Urinary bladder (tissue), 4 donors: ENCODE measurements around the gene XRN2. TPM values are rescaled to one million over a fixed set of nuclear protein-coding genes. Genes with fewer than 3 reads are reported as not detected.
"Not testable (repeated sequence)": the region's sequence is repeated elsewhere in the genome, so short reads cannot be mapped to it uniquely, and the experiment has no call there.

Experiments
- DNase-seq: peaks from one replicate; pipeline ENCODE4 v3.0.0-alpha.2; 2015; ENCODE audit errors: extremely low spot score
- H3K27ac ChIP-seq: one replicate; pipeline ENCODE4 v1.5.1; 2013; ENCODE audit warnings: low read depth, mild to moderate bottlenecking, moderate library complexity
- H3K36me3 ChIP-seq: one replicate; pipeline ENCODE4 v1.6.1; 2013; ENCODE audit warnings: mild to moderate bottlenecking, moderate library complexity; ENCODE audit not compliant: insufficient read depth
- H3K4me1 ChIP-seq: one replicate; pipeline ENCODE4 v1.6.1; 2013; ENCODE audit warnings: mild to moderate bottlenecking, moderate library complexity; ENCODE audit not compliant: insufficient read depth
- H3K4me3 ChIP-seq: one replicate; pipeline ENCODE4 v1.5.1; 2013; ENCODE audit warnings: low read depth, low read length
- WGBS: extraction: QIAGEN DNeasy Blood & Tissue Kit; methylation state at CpG from one replicate; pipeline ENCODE4 v1.1.7; 2013; 5-methylcytosine and 5-hydroxymethylcytosine counted together
- polyA plus RNA-seq: library from polyadenylated mRNA; stranded (reverse); fragments of 200-250 nt; gene quantifications from one replicate; pipeline ENCODE4 v1.2.3, GENCODE V29; 2013
- total RNA-seq: library from RNA; depleted of rRNA; stranded (reverse); fragments of >200 nt; gene quantifications from one replicate; pipeline ENCODE4 v1.2.3, GENCODE V29; 2014
- donor health status: healthy with polysubstance abuse.
- donor health status: healthy.

The XRN2 gene
- total and polyA plus RNA-seq, 2 donors, result 44.2 to 70.2 TPM

GRCh38 chr20:21391972-21392352 lies 88.8 kb downstream of the XRN2 start:
- Histone ChIP-seq H3K4me3 (no peak overlapping the region), H3K27ac (no peak overlapping the region), H3K36me3 (peaks cover under 1% of the 10 kb centered on the region), H3K4me1 (peaks cover 3% of the 10 kb centered on the region)
- no peak for DNase-seq
- WGBS, result 18% methylated on average over 10 of the region's 10 CpGs

- Histone ChIP-seq H3K4me3 (no peak overlapping the region), H3K27ac (no peak overlapping the region), H3K36me3 (no peaks in the 10 kb centered on the region), H3K4me1 (peaks cover 3% of the 10 kb centered on the region)
- 31% methylated on average over 4 of the region's 4 CpGs for WGBS
- no peak for DNase-seq
Measured at GRCh38 chr20:21393166-21393565, 90.0 kb downstream of the XRN2 start.

GRCh38 chr20:21393816-21394519 lies 90.8 kb downstream of the XRN2 start:
- WGBS, result 41% methylated on average over 4 of the region's 4 CpGs
- Histone ChIP-seq H3K4me1 (peaks cover 3% of the 10 kb centered on the region), H3K36me3 (no peaks in the 10 kb centered on the region), H3K27ac (no peak overlapping the region), H3K4me3 (no peak overlapping the region)
- no peak for DNase-seq

- Histone ChIP-seq H3K36me3 (no peaks in the 10 kb centered on the region), H3K27ac (no peak overlapping the region), H3K4me3 (no peak overlapping the region), H3K4me1 (peaks cover 3% of the 10 kb centered on the region)
- WGBS, result 21% methylated on average over 3 of the region's 3 CpGs
- no peak for DNase-seq
Measured at GRCh38 chr20:21394551-21394950, 91.4 kb downstream of the XRN2 start.

- Histone ChIP-seq H3K4me1 (peaks cover 3% of the 10 kb centered on the region), H3K27ac (no peak overlapping the region), H3K36me3 (no peaks in the 10 kb centered on the region), H3K4me3 (no peak overlapping the region)
- WGBS, result 17% methylated on average over 6 of the region's 6 CpGs
- no peak for DNase-seq
Measured at GRCh38 chr20:21395051-21395665, 92.0 kb downstream of the XRN2 start.

GRCh38 chr20:21395666-21396598 lies 92.8 kb downstream of the XRN2 start:
- Histone ChIP-seq H3K4me3 (peak overlapping the region; percentile 16), H3K4me1 (peaks cover 3% of the 10 kb centered on the region), H3K36me3 (no peaks in the 10 kb centered on the region), H3K27ac (no peak overlapping the region)
- WGBS, result 2% methylated on average over 103 of the region's 103 CpGs
- no peak for DNase-seq

GRCh38 chr20:21396599-21397340 lies 93.6 kb downstream of the XRN2 start:
- Histone ChIP-seq H3K4me3 (peak overlapping the region; percentile 16), H3K4me1 (peaks cover 3% of the 10 kb centered on the region), H3K27ac (no peak overlapping the region), H3K36me3 (no peaks in the 10 kb centered on the region)
- no peak for DNase-seq
- 2% methylated on average over 116 of the region's 116 CpGs for WGBS

GRCh38 chr20:21397341-21398108 lies 94.4 kb downstream of the XRN2 start, which contains the start of gene NKX2-4:
NKX2-4 (minus strand) TSS chr20:21397526; CDS start chr20:21397399, 127 bp downstream.
- peaks cover 3% of the 10 kb centered on the region for H3K4me1 ChIP-seq
- H3K4me3 ChIP-seq, result peak within 1 kb of the TSS; percentile 16
- WGBS, result 5% methylated on average over 57 of the region's 57 CpGs
- DNase-seq, result no peak
- H3K36me3 ChIP-seq, result no peaks in the 10 kb centered on the region
- no peak within 1 kb of the TSS for H3K27ac ChIP-seq

- WGBS, result 23% methylated on average over 10 of the region's 10 CpGs
- Histone ChIP-seq H3K27ac (no peak overlapping the region), H3K4me3 (no peak overlapping the region), H3K36me3 (no peaks in the 10 kb centered on the region), H3K4me1 (peaks cover 3% of the 10 kb centered on the region)
- DNase-seq, result no peak
Measured at GRCh38 chr20:21398109-21399004, 95.2 kb downstream of the XRN2 start.

- Histone ChIP-seq H3K4me3 (no peak overlapping the region), H3K27ac (no peak overlapping the region), H3K4me1 (peaks cover 3% of the 10 kb centered on the region), H3K36me3 (no peaks in the 10 kb centered on the region)
- DNase-seq, result no peak
- 22% methylated on average over 5 of the region's 5 CpGs for WGBS
Measured at GRCh38 chr20:21399005-21399475, 95.9 kb downstream of the XRN2 start.

- H3K36me3 ChIP-seq, result no peaks in the 10 kb centered on the region
- H3K27ac ChIP-seq, result no peak overlapping the region
- DNase-seq, result no peak
- no peak overlapping the region for H3K4me3 ChIP-seq
- no peaks in the 10 kb centered on the region for H3K4me1 ChIP-seq
Measured at GRCh38 chr20:21411725-21412124, 108.6 kb downstream of the XRN2 start.

GRCh38 chr20:21413996-21414395 lies 110.9 kb downstream of the XRN2 start:
- H3K36me3 ChIP-seq, H3K27ac ChIP-seq, H3K4me3 ChIP-seq, DNase-seq, H3K4me1 ChIP-seq: not testable (repeated sequence)
- WGBS, result 48% methylated on average over 3 of the region's 3 CpGs
